NCI-H1092 treated with DMSO at 0.1 percent for 48 hours (cell line): ENCODE measurements around the gene TERB2.
"Not testable (repeated sequence)": the region's sequence is repeated elsewhere in the genome, so short reads cannot be mapped to it uniquely, and the experiment has no call there.

Source experiments
- DNase-seq: peaks from one replicate; lab custom pipeline; 2025; lab: John Stamatoyannopoulos, UW

The TERB2 gene, protein sequence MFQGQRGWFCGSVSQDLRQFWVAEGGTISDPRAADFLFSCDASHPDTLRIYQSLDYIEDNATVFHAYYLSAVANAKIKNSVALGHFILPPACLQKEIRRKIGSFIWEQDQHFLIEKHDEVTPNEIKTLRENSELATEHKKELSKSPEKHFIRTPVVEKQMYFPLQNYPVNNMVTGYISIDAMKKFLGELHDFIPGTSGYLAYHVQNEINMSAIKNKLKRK

GRCh38 chr15:44956388-44956787, at the start of gene TERB2:
Gene TERB2, plus strand, starts transcription at chr15:44956687. Its CDS starts 32 bp downstream, at chr15:44956719.
- no peak for DNase-seq

DNA sequence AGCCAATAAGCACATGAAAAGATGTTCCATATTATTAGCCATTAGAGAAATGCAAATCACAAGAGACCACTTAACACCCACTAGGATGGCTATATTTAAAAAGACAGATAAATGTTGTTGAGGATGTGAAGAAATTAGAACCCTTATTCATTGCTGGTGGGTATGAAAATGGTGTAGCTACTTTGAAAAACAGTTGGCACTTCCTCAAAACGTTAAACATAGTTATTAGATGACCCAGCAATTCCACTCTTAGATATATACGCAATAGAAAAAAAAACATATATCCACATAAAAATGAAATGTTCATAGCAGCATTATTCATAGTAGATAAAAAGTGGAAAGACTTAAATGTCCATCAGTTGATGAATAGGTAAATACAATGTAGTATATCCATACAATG, 47.1 kb upstream of the TERB2 start:
- DNase-seq: no peak

DNA sequence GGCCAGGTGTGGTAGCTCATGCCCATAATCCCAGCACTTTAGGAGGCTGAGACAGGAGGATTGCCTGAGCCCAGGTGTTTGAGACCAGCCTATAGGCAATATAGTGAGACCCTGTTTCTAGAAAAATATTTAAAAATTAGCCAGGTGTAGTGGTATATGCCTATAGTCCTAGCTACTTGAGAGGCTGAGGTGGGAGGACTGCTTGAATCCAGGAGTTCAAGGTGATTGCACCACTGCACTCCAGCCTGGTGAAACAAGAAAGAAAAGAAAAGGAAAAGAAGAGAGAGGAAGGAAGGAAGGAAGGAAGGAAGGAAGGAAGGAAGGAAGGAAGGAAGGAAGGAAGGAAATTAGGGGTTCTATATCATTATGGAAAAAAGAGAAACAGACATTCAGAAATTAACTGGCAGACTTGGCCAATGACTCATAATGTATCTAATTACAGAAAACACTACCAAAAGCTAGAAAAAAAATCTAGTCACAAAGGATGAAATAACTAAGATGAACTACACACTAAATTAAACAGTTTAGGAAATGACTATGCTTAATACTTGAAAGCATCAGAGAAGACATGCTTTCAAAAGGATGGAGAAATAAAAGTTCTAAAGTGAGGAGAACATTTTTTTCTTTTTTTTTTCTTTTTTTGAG, 45.4 kb upstream of the TERB2 start:
- DNase-seq: no peak

DNA sequence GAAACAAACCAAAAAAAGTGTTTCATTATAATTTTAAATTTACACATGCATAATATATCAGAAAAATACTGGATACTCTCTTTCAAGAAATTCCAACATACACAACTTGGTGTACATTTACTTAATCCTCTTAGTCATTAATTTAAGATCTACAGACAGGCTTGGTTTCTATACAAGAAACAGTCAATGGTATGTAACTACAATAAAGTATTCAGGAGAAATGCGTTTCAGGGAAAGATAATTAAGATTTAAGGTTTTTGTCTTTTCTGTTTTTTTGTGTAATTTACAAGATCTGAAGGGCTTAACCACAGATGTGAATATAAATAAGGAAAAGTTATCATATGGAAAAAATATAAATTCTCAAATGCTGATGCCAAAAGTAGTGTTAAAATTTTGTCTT, 44.3 kb upstream of the TERB2 start:
- DNase-seq: not testable (repeated sequence)

DNA sequence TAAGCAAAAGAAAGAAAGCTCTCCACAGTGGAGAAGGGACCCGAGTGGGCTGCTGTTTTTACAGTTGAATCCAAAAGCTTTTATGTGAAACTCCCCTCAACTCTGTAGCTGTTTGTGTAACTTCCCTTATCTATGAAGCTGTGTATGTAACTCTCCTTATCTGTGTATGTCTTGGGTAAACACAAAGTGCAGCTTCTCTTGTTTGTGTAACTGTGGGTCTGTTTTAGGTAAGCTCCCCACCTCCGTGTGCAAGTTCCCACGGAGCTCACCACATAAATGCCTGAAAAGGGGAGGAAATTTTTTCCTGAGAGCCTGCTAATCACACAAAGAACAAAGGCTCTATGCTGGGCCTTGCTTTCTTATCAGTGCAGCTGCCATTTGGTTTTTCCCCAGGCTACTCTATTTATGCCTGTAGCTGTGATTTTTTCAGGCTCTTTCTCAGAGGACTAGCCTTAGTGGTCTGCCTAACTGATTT, 43.5 kb upstream of the TERB2 start:
- not testable (repeated sequence) for DNase-seq

DNA sequence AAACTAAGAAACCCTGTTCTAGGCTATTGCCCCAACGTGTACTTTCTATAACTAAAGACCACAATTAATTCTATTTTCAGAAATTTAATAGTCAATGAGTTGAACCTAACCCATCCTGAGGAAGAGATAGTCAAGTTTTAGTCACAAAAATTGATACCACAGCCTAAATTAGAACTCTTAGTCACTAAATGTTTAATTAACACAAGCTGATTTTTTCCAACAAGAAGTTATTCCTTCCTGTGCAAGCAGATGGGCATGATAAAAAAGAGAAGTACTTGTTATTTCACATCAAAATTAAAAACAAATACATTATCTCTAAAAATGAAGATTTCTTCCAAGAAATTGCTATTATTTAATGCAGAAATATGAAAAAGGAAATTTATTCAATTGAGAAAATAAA, 38.4 kb upstream of the TERB2 start:
- DNase-seq: no peak

DNA sequence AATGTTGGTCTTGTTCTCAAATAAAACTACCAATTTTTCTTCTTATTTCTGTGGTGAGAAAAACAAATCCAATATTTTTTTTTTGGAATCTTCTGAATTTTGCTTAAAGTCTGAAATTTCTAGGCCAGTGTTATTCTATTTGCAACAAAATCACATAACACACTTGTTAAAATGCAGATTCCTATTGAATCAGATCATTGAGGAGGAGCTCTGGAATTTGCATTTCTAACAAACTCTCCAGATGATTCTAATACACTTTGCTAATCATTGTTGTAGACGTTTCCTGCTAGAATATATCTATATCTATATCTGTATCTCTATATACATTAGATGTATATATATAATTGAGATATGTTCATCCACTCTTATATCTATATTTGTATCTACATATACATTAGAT, 27.8 kb upstream of the TERB2 start:
- DNase-seq: not testable (repeated sequence)

GRCh38 chr15:44930283-44930682, 26.2 kb upstream of the TERB2 start:
- DNase-seq: not testable (repeated sequence)

- not testable (repeated sequence) for DNase-seq
Observed at GRCh38 chr15:44958302-44958701, 1.8 kb downstream of the TERB2 start.

DNA sequence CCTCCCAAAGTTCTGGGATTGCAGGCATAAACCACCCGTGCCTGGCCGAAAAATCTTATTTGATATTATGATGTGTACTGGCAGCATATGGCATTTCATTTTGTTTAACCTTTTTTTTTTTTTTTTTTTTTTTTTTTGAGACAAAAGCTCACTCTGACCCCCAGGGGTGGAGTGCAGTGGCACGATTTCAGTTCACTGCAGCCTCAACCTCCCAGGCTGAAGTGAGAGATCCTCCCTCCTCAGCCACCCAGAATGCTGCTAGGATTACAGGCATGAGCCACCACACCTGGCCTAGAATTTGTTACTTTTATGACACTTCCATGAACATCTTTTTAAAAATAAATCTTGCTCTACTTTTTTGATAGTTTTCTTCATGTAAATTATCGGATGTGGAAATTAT, 12.0 kb downstream of the TERB2 start:
- DNase-seq: no peak

DNA sequence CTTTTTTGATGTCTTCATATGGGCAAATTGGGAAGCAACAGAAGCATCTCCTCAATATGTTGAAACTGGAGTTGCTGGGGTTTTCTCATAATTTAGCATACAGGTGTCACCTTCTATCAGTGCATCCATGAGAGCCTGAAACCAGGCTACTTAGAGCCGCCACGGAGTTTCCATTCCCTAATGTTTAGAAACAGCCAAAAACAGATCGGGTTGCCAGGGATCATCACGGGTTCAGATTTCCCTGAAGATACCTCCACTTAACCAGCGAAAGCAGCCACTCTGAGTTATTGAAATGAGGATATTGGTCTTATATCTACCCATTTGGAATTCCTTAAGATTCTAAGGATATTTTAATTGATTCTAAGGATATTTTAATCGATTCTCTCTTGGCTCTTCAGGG, 14.5 kb downstream of the TERB2 start:
- no peak for DNase-seq

DNA sequence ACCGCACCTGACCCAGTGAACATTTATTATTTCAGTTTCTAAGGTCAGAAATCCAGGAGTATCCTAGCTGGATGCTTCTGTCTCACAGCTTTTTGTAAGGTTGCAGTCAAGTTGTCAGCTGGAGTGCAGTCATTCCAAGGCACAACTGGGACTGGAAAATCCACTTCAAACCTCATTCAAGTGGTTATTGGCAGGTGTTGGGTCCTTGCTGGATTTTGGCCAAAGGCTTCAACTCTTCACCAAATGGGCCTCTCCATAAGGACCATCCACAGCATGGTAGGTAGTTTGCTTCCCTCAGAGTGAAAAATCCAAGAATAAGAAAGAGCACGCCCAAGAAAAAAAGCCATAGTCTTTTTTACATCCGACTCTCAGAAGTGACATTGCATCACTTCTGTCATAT, 19.7 kb downstream of the TERB2 start:
- DNase-seq: not testable (repeated sequence)

- not testable (repeated sequence) for DNase-seq
Observed at GRCh38 chr15:44977781-44978180, 21.3 kb downstream of the TERB2 start.

DNA sequence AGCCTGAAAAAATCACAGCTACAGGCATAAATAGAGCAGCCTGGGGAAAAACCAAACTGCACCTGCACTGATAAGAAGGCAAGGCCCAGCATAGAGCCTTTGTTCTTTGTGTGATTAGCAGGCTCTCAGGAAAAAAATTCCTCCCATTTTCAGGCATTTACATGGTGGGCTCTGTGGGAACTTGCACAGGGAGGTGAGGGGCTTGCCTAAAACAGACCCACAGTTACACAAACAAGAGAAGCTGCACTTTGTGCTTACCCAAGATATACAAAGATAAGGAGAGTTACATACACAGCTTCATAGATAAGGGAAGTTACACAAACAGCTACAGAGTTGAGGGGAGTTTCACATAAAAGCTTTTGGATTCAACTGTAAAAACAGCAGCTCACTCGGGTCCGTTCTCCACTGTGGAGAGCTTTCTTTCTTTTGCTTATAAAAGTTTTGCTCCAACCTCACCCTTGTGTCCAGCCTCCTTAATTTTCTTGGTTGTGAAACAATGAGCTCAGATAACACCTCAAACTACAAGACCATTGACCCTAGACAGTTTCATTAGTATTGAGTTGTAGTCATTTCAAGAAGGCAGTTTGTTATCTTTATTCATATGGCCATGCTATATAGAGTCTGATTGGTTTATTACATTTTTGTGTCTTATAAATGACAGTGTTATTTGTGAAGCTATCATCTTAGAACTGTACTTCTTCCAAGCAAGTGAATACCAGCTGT, 23.3 kb downstream of the TERB2 start:
- DNase-seq: not testable (repeated sequence)

GRCh38 chr15:44984144-44984543, 27.7 kb downstream of the TERB2 start:
- not testable (repeated sequence) for DNase-seq

GRCh38 chr15:44986346-44987055, 30.0 kb downstream of the TERB2 start:
- DNase-seq: not testable (repeated sequence)

GRCh38 chr15:44987711-44988110, 31.2 kb downstream of the TERB2 start:
- not testable (repeated sequence) for DNase-seq

GRCh38 chr15:44988184-44988869, 31.8 kb downstream of the TERB2 start:
- DNase-seq: not testable (repeated sequence)

- DNase-seq: not testable (repeated sequence)
Observed at GRCh38 chr15:44988870-44989219, 32.4 kb downstream of the TERB2 start.

- DNase-seq: not testable (repeated sequence)
Observed at GRCh38 chr15:44997632-44998031, 41.1 kb downstream of the TERB2 start.

- no peak for DNase-seq
Observed at GRCh38 chr15:44999105-44999504, 42.6 kb downstream of the TERB2 start.

DNA sequence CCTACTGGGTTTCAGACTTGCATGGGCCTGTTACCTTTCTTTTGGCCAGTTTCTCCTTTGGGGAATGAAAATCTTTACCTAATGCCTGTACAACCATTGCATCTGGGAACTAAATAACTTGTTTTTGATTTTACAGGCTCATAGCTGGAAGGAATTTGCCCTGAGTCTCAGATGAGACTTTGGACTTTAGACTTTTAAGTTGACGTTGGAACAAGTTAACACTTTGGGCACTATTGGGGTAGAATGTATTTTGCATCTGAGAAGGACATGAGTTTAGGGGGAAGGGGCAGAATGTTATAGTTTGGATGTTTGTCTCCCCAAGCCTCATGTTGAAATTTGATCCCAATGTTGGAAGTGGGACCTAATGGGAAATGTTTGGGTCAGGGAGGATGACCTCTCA, 44.7 kb downstream of the TERB2 start:
- DNase-seq: not testable (repeated sequence)
